ENCODE results near the gene IGFL2.
"Not testable (repeated sequence)": the region's sequence is repeated elsewhere in the genome, so short reads cannot be mapped to it uniquely, and the experiment has no call there.

Gene IGFL2

DNA sequence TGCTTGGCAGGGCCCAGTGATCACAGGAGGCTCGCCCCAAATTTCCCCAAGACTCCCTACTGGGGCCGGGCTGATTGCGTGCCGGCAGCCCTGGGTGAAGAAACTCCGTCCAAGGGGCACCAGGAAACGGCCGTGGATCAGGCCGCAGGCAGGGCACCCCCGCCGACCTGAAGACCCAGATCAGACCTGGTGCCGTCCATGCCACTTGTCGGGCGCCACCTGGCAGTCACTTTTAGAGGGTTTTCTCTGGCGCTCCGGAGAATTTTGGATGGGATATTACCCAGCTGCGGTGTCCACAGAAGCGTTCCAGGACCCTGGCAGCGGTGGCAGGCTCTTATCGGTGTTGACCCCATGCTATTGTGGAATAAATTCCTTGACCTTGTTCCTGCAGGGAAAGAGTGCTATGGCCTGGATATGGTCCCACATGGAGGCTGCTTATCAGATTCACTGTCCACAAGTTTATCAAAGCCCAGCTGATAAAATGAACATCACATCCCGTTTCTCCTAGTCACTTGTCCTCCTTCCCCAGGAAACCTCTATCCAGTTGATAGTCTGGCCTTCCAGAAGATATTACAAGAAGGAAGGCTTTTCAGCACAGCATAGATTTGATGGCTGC, 38.2 kb downstream of the IGFL2 start:
- TF ChIP-seq, protein P1, sequence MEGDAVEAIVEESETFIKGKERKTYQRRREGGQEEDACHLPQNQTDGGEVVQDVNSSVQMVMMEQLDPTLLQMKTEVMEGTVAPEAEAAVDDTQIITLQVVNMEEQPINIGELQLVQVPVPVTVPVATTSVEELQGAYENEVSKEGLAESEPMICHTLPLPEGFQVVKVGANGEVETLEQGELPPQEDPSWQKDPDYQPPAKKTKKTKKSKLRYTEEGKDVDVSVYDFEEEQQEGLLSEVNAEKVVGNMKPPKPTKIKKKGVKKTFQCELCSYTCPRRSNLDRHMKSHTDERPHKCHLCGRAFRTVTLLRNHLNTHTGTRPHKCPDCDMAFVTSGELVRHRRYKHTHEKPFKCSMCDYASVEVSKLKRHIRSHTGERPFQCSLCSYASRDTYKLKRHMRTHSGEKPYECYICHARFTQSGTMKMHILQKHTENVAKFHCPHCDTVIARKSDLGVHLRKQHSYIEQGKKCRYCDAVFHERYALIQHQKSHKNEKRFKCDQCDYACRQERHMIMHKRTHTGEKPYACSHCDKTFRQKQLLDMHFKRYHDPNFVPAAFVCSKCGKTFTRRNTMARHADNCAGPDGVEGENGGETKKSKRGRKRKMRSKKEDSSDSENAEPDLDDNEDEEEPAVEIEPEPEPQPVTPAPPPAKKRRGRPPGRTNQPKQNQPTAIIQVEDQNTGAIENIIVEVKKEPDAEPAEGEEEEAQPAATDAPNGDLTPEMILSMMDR (IDR thresholded peaks at IDR 0.05; ENCODE audit: low read length, missing control alignments): no peak
- H3K4me3 ChIP-seq (replicated peaks; ENCODE audit: low read depth, low read length): no peak overlapping the region
- DNase-seq (ENCODE audit: low read depth): no peak

DNA sequence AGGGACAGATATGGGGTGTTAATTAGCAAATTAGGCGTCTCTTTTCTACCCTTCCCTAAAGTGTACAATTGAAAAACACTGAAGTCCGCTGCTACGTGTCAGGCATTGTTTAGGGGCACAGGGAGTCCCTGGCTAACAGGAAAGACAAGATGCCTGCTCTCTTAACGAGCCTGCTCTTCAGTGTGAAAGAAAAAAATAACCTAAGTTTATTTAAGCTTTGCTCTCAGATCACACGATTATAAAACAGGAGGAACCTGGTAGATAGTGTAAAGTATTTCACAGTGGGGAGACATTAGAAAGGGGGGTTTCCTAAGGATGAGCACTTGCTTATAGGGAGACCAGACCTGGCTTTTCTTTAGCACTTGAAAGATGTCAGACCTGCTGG, 38.7 kb downstream of the IGFL2 start:
- H3K4me3 ChIP-seq (replicated peaks; ENCODE audit: low read depth, low read length): no peak overlapping the region
- TF ChIP-seq, protein P1 (IDR thresholded peaks at IDR 0.05; ENCODE audit: low read length, missing control alignments): no peak
- no peak for DNase-seq (ENCODE audit: low read depth)

DNA sequence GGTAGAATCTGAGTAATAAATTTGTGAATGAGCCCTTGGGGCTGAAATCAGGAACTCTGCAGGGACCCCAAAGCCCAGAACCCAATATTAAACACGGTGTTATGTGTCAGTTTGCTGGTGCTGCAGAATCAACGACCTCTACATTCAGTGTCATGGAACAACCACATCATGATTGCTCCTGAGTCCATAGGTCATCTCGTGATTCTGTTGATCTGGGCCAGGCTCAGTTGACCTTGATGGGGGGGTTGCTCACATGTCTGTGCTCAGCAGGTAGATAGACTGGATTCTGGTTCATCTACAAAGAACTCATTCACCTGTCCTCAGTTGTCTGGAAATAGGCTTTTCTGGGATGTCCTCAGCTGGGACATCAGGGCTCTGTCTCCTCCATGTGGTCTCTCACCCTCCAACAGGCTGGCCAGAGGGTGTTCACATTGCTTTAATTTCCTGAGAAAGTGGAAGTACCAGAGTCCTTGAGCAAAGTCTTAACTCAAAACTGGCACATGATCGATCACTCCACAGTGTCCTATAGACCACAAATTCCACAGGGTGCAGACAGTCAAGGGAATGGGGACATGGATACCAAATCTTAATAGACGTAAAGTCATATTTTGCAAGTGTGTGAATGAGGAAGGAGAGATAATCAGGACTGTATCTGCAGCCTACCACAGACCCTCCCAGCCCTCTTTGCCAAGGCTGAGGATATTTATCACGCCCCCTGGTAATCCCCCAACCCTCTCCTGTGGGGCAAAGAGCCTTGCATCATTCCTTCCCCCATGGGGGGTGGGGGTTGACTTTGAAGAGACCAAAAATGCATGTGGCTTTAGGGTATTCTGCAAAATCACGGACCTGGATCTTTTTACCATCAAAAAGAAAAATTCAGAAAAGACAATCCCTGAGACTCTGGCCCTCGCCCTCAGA, 42.2 kb downstream of the IGFL2 start:
- H3K4me3 ChIP-seq (replicated peaks; ENCODE audit: low read depth, low read length): no peak overlapping the region
- DNase-seq (ENCODE audit: low read depth): no peak
- TF ChIP-seq, protein P1 (IDR thresholded peaks at IDR 0.05; ENCODE audit: low read length, missing control alignments): no peak

DNA sequence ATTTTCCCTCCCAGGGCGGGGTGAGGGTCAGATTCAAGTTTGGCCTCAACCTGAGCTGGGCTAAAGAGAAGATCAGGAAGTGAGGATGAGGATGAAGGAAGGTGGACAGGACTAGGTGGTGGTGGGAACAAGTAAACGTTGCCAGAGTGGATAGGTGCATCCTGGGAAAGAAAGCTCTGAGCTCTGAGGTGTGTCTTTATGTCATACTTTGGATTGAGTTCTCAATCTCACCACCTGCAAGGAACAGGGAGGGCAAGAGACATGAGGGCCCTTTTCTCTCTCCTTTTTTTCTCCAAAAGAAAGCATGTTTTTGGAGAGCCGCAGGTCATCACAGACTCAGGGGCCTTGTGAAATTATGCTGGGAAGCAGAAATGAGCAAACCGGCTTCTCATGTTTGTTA, 43.3 kb downstream of the IGFL2 start:
- TF ChIP-seq, protein P1 (IDR thresholded peaks at IDR 0.05; ENCODE audit: low read length, missing control alignments): no peak
- no peak overlapping the region for H3K4me3 ChIP-seq (replicated peaks; ENCODE audit: low read depth, low read length)
- DNase-seq (ENCODE audit: low read depth): no peak

DNA sequence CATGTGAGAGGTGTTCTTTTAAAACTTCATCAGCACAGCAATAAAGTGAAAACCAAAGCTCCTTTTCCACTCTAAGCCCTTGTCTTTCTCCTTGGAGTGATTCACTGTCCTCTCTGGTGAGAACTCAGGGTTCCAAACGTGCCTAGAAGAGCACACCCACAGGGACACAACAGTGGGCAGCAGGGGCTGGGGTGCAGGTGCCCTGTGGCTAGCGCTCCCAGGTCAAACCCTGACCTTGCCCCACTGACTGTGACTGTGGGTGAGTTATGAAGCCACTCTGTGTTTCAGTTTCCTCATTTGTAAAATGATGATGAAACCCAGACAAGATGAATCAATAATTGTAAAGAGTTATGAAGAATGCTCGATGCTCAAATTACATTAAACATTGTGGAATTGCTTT, 43.9 kb downstream of the IGFL2 start:
- no peak for DNase-seq (ENCODE audit: low read depth)
- H3K4me3 ChIP-seq (replicated peaks; ENCODE audit: low read depth, low read length): no peak overlapping the region
- TF ChIP-seq, protein P1 (IDR thresholded peaks at IDR 0.05; ENCODE audit: low read length, missing control alignments): no peak

DNA sequence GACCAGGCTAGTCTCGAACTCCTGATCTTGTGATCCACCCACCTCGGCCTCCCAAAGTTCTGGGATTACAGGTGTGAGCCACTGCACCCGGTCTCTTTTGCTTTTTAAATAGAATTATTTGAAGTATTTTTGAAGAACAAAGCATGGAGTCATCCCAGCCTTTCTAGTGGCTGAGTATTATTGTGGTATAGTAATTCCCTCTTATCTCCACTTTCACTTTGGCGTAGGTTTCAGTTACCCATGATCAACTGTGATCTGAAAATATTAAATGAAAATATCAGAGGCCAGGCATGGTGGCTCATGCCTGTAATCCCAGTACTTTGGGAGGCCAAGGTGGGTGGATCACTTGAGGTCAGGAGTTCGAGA, 44.6 kb downstream of the IGFL2 start:
- not testable (repeated sequence) for H3K4me3 ChIP-seq (replicated peaks; ENCODE audit: low read depth, low read length); DNase-seq (ENCODE audit: low read depth)

DNA sequence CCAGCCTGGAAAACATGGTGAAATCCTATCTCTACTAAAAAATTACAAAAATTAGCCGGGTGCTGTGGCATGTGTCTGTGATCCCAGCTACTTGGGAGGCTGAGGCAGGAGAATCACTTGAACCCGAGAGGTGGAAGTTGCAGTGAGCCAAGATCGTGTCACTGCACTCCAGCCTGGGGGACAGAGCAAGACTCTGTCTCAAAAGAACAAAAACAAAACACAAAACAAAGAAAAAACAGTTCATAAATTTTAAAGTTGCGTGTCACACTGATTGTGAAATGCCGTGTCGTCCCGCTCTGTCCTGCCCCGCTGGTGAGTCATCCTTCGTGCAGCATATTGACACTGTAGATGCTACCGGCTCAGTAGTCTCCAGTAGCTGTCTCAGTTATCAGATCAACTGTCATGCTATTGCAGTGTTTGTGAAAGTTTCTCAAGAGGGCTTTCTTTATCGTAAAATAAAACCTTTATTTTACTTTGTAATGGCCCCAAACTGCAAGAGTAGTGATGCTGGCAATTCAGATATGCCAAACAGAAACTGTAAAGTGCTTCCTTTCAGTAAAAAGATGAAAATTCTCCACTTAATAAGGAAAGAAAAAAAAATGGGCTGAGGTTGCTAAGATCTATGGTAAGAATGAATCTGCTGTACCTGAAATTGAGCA, 45.1 kb downstream of the IGFL2 start:
- TF ChIP-seq, protein P1 (IDR thresholded peaks at IDR 0.05; ENCODE audit: low read length, missing control alignments): no peak
- no peak overlapping the region for H3K4me3 ChIP-seq (replicated peaks; ENCODE audit: low read depth, low read length)
- peak; percentile 69 for DNase-seq (ENCODE audit: low read depth)
